PC-3 (cell line): ENCODE measurements around the gene RMI2. TPM values are rescaled to one million over a fixed set of nuclear protein-coding genes. Genes with fewer than 3 reads are reported as not detected.
A peak's percentile ranks its signal among the peaks of the same experiment; 100 is the strongest.

Source experiments
- ATAC-seq: fragments of 200-7000 bp; cut with Tn5 transposase; 2 replicates; pipeline ENCODE4 v1.9.1; 2020; ENCODE audit warnings: mild to moderate bottlenecking, moderate library complexity
- BruUV-seq: library from RNA; stranded (reverse); fragments of 400-500 nt; replicated peaks from 2 replicates; lab custom pipeline; 2021; lab: Mats Ljungman, UMichigan
- CTCF ChIA-PET: fragments of 300-600 bp; sonication (Branson Sonifier 250); formaldehyde crosslinking; loops from one replicate; lab custom pipeline; 2022; ENCODE audit warnings: antibody characterized with exemption; lab: Charles Lee
- POLR2A ChIA-PET: fragments of 300-600 bp; sonication (Branson Sonifier 250); formaldehyde crosslinking; loops from one replicate; lab custom pipeline; 2022; ENCODE audit warnings: antibody characterized with exemption; ENCODE audit not compliant: unreplicated experiment; lab: Charles Lee
- DNase-seq: peaks from one replicate; pipeline ENCODE4 v3.0.0-alpha.2; 2015
- H2AFZ ChIP-seq: fragments of 300-600 bp; sonication (generic); 2 replicates; pipeline ENCODE4 v1.6.0; 2016; ENCODE audit warnings: antibody characterized with exemption, low read length
- H3F3A ChIP-seq: fragments of 300-600 bp; sonication (generic); one replicate; pipeline ENCODE4 v1.6.0; 2017; ENCODE audit warnings: antibody characterized with exemption, low read length, control low read depth, mild to moderate bottlenecking; ENCODE audit not compliant: unreplicated experiment
- H3K27ac ChIP-seq: fragments of 300-600 bp; sonication (generic); 2 replicates; pipeline ENCODE4 v1.5.1; 2016; ENCODE audit warnings: mild to moderate bottlenecking, low read length
- H3K27me3 ChIP-seq: fragments of 300-600 bp; sonication (generic); 2 replicates; pipeline ENCODE4 v1.6.1; 2016; ENCODE audit warnings: low read length, mixed read lengths
- H3K36me3 ChIP-seq: fragments of 300-600 bp; sonication (generic); 2 replicates; pipeline ENCODE4 v1.6.1; 2016; ENCODE audit warnings: low read depth, mixed run types, low read length, mixed read lengths
- H3K4me1 ChIP-seq: fragments of 300-600 bp; sonication (generic); 2 replicates; pipeline ENCODE4 v1.5.1; 2016; ENCODE audit warnings: low read length; ENCODE audit not compliant: insufficient read depth
- H3K4me2 ChIP-seq: fragments of 300-600 bp; sonication (generic); 2 replicates; pipeline ENCODE4 v1.6.0; 2016; ENCODE audit warnings: low read length
- H3K4me3 ChIP-seq: fragments of 300-600 bp; sonication (generic); 2 replicates; pipeline ENCODE4 v1.5.1; 2016; ENCODE audit warnings: mild to moderate bottlenecking, low read length, mixed read lengths
- H3K79me2 ChIP-seq: fragments of 300-600 bp; sonication (generic); 2 replicates; pipeline ENCODE4 v1.6.1; 2017; ENCODE audit warnings: low read length, mixed read lengths
- H3K9ac ChIP-seq: fragments of 300-600 bp; sonication (generic); 2 replicates; pipeline ENCODE4 v1.6.0; 2016; ENCODE audit warnings: mild to moderate bottlenecking, low read length
- H3K9me2 ChIP-seq: fragments of 300-600 bp; sonication (generic); replicated peaks from 2 replicates; pipeline ENCODE4 v1.6.1; 2016; ENCODE audit warnings: mixed run types, low read length, mixed read lengths
- H3K9me3 ChIP-seq: fragments of 300-600 bp; sonication (generic); 2 replicates; pipeline ENCODE4 v1.6.1; 2016; ENCODE audit warnings: low read length, mixed read lengths
- H4K20me1 ChIP-seq: fragments of 300-600 bp; sonication (generic); 2 replicates; pipeline ENCODE4 v1.6.1; 2016; ENCODE audit warnings: low read length, mixed read lengths
- EZH2 ChIP-seq: fragments of 300-600 bp; sonication (generic); IDR thresholded peaks from one replicate; pipeline ENCODE4 v1.6.1; 2017; ENCODE audit warnings: antibody characterized with exemption, mild to moderate bottlenecking, low read length; ENCODE audit not compliant: unreplicated experiment
- EZH2phosphoT487 ChIP-seq: fragments of 300-600 bp; sonication (generic); IDR thresholded peaks from 2 replicates; pipeline ENCODE4 v1.6.1; 2018; ENCODE audit warnings: mild to moderate bottlenecking, antibody characterized with exemption, low read length, borderline replicate concordance
- intact Hi-C: fragments of 100-400 bp; cut with micrococcal nuclease; formaldehyde crosslinking; loops from 2 replicates; pipeline ENCODE4 v1.9.0; 2023
- total RNA-seq: library from RNA; depleted of rRNA; stranded (reverse); fragments of >200 nt; gene quantifications from 2 replicates; pipeline ENCODE4 v1.2.3, GENCODE V29; 2014
- TF ChIP-seq, protein P1 (sequence below): fragments of 300-600 bp; sonication (generic); conservative IDR thresholded peaks from 2 replicates; pipeline ENCODE4 v1.5.1; 2017; ENCODE audit warnings: antibody characterized with exemption, low read depth, mild to moderate bottlenecking, low read length

The RMI2 gene
- total RNA-seq, 1 experiment from 2014 or later, result 10.9 TPM

DNA sequence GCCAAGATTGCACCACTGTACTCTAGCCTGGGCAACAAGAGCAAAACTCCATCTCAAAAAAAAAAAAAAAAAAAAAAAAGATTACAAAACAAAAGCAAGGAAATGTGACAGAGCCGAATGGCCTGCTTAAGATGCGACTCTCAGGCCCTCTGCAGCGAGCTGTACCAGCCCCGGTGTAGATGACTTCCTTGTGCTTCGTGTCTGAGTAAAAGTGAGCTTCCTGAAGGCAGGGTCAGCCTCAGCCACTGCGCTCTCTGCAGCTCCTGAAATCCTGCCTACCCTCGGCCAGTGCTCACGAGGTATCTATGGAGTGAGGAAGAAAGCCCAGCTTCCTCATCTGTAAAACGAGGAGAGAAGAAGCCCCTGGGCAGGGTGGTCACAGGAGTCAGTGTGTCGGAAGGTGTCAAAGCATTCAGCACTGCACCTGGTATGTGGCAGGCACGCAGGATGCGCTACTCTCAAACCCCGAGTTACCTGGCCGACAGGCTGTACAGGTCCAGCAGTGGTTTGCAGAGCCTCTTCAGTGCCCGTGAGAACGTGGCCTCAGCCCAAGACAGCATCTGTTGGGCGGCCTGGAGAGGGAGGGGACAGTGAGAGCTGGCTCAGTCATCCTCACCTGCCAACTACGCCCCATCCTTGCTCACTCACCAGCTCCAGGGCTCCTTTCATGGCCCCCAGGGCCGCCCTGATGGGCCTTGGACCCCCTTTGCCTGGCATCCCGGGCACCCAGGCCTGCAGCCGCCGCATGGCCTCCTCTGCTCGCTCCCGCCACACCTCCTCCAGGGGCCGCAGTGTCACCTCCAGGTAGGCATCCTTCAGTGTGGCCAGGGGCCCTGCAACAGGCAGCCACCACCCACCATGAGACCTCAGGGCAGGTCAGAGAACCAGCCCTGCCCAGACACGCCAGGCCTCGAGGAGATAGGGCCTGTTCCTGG, 44.6 kb downstream of the RMI2 start:
- no peaks in the 10 kb centered on the region for H3K27me3 ChIP-seq
- no peaks in the 10 kb centered on the region for H3K4me1 ChIP-seq
- no peaks in the 10 kb centered on the region for H3F3A ChIP-seq
- TF ChIP-seq EZH2 (no peak), EZH2phosphoT487 (no peak)
- no peak overlapping the region for H3K27ac ChIP-seq
- ChIA-PET POLR2A (no interaction called here), CTCF (no interaction called here)
- DNase-seq (no peak), ATAC-seq (no peak)
- H3K9ac ChIP-seq, result no peak overlapping the region
- no peaks in the 10 kb centered on the region for H4K20me1 ChIP-seq
- no peaks in the 10 kb centered on the region for H3K79me2 ChIP-seq
- no peak overlapping the region for H3K4me3 ChIP-seq
- H3K9me3 ChIP-seq, result no peaks in the 10 kb centered on the region
- H3K9me2 ChIP-seq, result no peaks in the 10 kb centered on the region
- intact Hi-C loops, result no loop called here
- BruUV-seq, result no TSS peak
- no peak overlapping the region for H3K4me2 ChIP-seq
- H3K36me3 ChIP-seq, result no peaks in the 10 kb centered on the region
- H2AFZ ChIP-seq, result no peak overlapping the region

DNA sequence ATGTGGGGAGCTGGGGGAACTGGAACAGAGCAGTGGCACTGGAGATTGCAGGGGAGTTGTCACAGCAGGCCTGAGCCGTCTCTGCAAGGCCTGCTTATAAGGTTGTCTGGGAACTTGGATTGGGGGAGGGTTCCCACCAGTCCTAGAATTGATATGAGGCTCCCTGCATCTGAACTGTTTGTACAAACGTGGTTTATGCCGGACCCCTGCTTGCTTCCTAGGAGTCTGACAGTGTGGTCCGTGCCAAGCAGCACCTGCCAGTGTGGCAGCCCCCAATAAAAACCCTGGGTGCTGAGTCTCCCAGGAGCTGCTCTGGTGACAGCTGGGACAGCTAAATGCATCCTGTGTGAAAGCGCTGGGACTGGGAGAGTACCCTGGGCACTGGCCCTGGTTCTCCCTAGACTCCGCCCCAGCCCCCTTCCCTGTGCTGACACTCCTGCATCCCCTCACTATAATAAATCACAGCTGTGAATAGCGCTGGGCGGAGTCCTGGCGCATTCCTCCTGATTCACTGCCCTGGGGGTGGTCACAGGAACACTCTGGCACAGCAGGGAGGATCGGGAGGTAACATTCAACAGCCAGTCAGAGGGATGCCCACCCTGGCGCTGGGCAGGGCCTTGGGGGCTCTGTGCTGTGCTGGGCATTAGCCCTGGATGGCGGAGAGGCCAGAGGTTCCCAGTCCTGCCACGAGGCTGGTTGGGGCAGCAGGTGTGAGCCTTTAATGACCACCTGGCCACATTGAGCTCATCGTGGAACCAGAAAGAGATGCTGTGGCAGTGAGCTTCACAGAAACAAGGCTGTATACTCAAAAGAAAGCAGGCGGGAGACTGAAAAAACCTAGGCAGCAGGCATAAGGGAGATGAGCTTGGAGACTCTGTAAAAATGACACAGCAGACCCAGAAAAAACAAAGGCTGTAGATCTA, 45.6 kb downstream of the RMI2 start:
- intact Hi-C loops, result no loop called here
- no peak overlapping the region for H3K9ac ChIP-seq
- H3K27ac ChIP-seq, result no peak overlapping the region

DNA sequence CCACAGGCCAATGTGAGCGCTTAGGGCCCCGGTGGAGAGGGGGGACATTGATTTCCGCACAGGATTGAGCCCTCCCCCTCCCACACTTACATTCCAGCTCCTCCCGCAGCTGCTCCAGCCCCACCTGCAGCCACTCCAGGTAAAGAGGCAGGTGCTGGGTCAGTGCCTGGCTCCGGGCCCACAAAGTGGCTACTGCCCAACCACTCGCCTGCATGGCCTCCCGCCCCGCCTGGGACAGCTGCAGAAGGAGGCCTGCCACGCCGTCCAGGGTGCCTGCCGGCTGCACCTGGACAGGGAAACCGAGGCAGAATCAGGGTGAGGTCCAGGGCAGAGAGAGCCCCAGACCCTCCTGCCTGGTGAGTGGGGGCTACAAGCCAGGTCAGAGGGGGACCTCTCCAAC, 46.3 kb downstream of the RMI2 start:
- POLR2A ChIA-PET, result no interaction called here
- Histone ChIP-seq H3K4me2 (no peak overlapping the region), H3K9me2 (no peaks in the 10 kb centered on the region), H3K79me2 (no peaks in the 10 kb centered on the region), H3K4me3 (no peak overlapping the region), H3K27ac (no peak overlapping the region), H3K27me3 (no peaks in the 10 kb centered on the region), H2AFZ (no peak overlapping the region), H3K9ac (no peak overlapping the region), H3K9me3 (no peaks in the 10 kb centered on the region), H3F3A (no peaks in the 10 kb centered on the region), H4K20me1 (no peaks in the 10 kb centered on the region), H3K4me1 (no peaks in the 10 kb centered on the region), H3K36me3 (no peaks in the 10 kb centered on the region)
- no TSS peak for BruUV-seq
- ATAC-seq (no peak), DNase-seq (peak; percentile 24)
- CTCF ChIA-PET, result interaction anchor here (0.6 kb wide), 1 partner anchor 136 kb away, joined by 8 read pairs; no protein-coding TSS in a partner anchor
- TF ChIP-seq, protein P1, sequence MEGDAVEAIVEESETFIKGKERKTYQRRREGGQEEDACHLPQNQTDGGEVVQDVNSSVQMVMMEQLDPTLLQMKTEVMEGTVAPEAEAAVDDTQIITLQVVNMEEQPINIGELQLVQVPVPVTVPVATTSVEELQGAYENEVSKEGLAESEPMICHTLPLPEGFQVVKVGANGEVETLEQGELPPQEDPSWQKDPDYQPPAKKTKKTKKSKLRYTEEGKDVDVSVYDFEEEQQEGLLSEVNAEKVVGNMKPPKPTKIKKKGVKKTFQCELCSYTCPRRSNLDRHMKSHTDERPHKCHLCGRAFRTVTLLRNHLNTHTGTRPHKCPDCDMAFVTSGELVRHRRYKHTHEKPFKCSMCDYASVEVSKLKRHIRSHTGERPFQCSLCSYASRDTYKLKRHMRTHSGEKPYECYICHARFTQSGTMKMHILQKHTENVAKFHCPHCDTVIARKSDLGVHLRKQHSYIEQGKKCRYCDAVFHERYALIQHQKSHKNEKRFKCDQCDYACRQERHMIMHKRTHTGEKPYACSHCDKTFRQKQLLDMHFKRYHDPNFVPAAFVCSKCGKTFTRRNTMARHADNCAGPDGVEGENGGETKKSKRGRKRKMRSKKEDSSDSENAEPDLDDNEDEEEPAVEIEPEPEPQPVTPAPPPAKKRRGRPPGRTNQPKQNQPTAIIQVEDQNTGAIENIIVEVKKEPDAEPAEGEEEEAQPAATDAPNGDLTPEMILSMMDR, result no peak
- TF ChIP-seq EZH2phosphoT487, result no peak
- TF ChIP-seq EZH2, result no peak
- intact Hi-C loops, result no loop called here

More for the DNA sequence above, 45.6 kb downstream of the RMI2 start:
- ATAC-seq (no peak), DNase-seq (no peak)
- no TSS peak for BruUV-seq
- H3K79me2 ChIP-seq, result no peaks in the 10 kb centered on the region
- H3K36me3 ChIP-seq, result no peaks in the 10 kb centered on the region
- H3K4me1 ChIP-seq, result no peaks in the 10 kb centered on the region
- POLR2A ChIA-PET, result no interaction called here
- H3K27me3 ChIP-seq, result no peaks in the 10 kb centered on the region
- H2AFZ ChIP-seq, result no peak overlapping the region
- no peaks in the 10 kb centered on the region for H4K20me1 ChIP-seq
- no peaks in the 10 kb centered on the region for H3K9me2 ChIP-seq
- H3K4me2 ChIP-seq, result no peak overlapping the region
- CTCF ChIA-PET, result interaction anchor here (0.6 kb wide), 1 partner anchor 136 kb away, joined by 8 read pairs; no protein-coding TSS in a partner anchor
- H3K9me3 ChIP-seq, result no peaks in the 10 kb centered on the region
- TF ChIP-seq EZH2 (no peak), EZH2phosphoT487 (no peak)
- TF ChIP-seq, protein P1, result no peak
- no peaks in the 10 kb centered on the region for H3F3A ChIP-seq
- no peak overlapping the region for H3K4me3 ChIP-seq
